Measurements from ENCODE around the gene APMAP.

DNA sequence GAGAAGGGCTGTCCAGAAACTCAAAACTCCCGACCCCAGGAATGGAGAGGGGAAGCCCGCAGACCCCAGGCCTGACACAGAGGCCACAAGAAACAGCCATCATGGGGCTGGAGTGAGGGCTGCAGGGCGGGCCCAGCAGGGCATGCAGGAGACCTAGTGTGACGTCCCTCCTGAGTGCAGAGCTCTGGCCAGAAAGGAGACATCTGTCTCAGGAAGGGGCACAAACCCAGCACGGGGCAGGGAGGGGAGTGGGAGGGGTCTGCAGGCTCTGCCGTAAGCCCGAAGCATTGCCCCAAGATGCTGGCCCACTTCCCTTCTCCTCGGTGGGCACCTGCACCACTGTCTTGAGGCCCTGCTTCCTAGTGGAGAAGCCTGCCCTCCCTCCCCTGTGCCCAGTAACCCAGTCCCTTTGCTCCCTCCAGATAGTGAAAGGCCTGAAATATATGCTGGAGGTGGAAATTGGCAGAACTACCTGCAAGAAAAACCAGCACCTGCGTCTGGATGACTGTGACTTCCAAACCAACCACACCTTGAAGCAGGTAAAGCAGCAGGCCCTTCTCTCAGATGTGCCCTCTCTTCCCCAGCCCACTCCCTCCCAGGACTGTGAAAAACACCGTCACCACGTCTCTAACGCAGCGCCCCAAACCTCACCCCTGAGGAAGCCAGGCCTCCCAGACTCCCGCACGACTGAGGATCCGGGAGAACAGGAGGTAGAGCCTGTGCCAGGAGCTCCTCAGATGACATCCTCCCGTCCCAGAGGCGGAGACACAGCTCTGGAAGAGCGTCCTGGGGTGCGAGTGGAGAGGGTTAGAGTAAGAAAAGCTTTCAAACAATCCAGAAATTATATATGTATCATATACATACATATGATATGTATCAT is 33.8 kb downstream of the APMAP start:
- TF ChIP-seq, protein P1, sequence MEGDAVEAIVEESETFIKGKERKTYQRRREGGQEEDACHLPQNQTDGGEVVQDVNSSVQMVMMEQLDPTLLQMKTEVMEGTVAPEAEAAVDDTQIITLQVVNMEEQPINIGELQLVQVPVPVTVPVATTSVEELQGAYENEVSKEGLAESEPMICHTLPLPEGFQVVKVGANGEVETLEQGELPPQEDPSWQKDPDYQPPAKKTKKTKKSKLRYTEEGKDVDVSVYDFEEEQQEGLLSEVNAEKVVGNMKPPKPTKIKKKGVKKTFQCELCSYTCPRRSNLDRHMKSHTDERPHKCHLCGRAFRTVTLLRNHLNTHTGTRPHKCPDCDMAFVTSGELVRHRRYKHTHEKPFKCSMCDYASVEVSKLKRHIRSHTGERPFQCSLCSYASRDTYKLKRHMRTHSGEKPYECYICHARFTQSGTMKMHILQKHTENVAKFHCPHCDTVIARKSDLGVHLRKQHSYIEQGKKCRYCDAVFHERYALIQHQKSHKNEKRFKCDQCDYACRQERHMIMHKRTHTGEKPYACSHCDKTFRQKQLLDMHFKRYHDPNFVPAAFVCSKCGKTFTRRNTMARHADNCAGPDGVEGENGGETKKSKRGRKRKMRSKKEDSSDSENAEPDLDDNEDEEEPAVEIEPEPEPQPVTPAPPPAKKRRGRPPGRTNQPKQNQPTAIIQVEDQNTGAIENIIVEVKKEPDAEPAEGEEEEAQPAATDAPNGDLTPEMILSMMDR (IDR thresholded peaks at IDR 0.05) = no peak
- TF ChIP-seq POLR2A (IDR thresholded peaks at IDR 0.05) = no peak
